PC-3 (cell line): Measurements from ENCODE around the gene TAS1R1. TPM values are rescaled to one million over a fixed set of nuclear protein-coding genes. Genes with fewer than 3 reads are reported as not detected.

Experiments
- ATAC-seq: fragments of 200-7000 bp; cut with Tn5 transposase; 2 replicates; pipeline ENCODE4 v1.9.1; 2020; ENCODE audit warnings: mild to moderate bottlenecking, moderate library complexity
- BruUV-seq: library from RNA; stranded (reverse); fragments of 400-500 nt; replicated peaks from 2 replicates; lab custom pipeline; 2021; lab: Mats Ljungman, UMichigan
- CTCF ChIA-PET: fragments of 300-600 bp; sonication (Branson Sonifier 250); formaldehyde crosslinking; loops from one replicate; lab custom pipeline; 2022; ENCODE audit warnings: antibody characterized with exemption; lab: Charles Lee
- POLR2A ChIA-PET: fragments of 300-600 bp; sonication (Branson Sonifier 250); formaldehyde crosslinking; loops from one replicate; lab custom pipeline; 2022; ENCODE audit warnings: antibody characterized with exemption; ENCODE audit not compliant: unreplicated experiment; lab: Charles Lee
- DNase-seq: peaks from one replicate; pipeline ENCODE4 v3.0.0-alpha.2; 2015
- H2AFZ ChIP-seq: fragments of 300-600 bp; sonication (generic); 2 replicates; pipeline ENCODE4 v1.6.0; 2016; ENCODE audit warnings: antibody characterized with exemption, low read length
- H3F3A ChIP-seq: fragments of 300-600 bp; sonication (generic); one replicate; pipeline ENCODE4 v1.6.0; 2017; ENCODE audit warnings: antibody characterized with exemption, low read length, control low read depth, mild to moderate bottlenecking; ENCODE audit not compliant: unreplicated experiment
- H3K27ac ChIP-seq: fragments of 300-600 bp; sonication (generic); 2 replicates; pipeline ENCODE4 v1.5.1; 2016; ENCODE audit warnings: mild to moderate bottlenecking, low read length
- H3K27me3 ChIP-seq: fragments of 300-600 bp; sonication (generic); 2 replicates; pipeline ENCODE4 v1.6.1; 2016; ENCODE audit warnings: low read length, mixed read lengths
- H3K36me3 ChIP-seq: fragments of 300-600 bp; sonication (generic); 2 replicates; pipeline ENCODE4 v1.6.1; 2016; ENCODE audit warnings: low read depth, mixed run types, low read length, mixed read lengths
- H3K4me1 ChIP-seq: fragments of 300-600 bp; sonication (generic); 2 replicates; pipeline ENCODE4 v1.5.1; 2016; ENCODE audit warnings: low read length; ENCODE audit not compliant: insufficient read depth
- H3K4me2 ChIP-seq: fragments of 300-600 bp; sonication (generic); 2 replicates; pipeline ENCODE4 v1.6.0; 2016; ENCODE audit warnings: low read length
- H3K4me3 ChIP-seq: fragments of 300-600 bp; sonication (generic); 2 replicates; pipeline ENCODE4 v1.5.1; 2016; ENCODE audit warnings: mild to moderate bottlenecking, low read length, mixed read lengths
- H3K79me2 ChIP-seq: fragments of 300-600 bp; sonication (generic); 2 replicates; pipeline ENCODE4 v1.6.1; 2017; ENCODE audit warnings: low read length, mixed read lengths
- H3K9ac ChIP-seq: fragments of 300-600 bp; sonication (generic); 2 replicates; pipeline ENCODE4 v1.6.0; 2016; ENCODE audit warnings: mild to moderate bottlenecking, low read length
- H3K9me2 ChIP-seq: fragments of 300-600 bp; sonication (generic); replicated peaks from 2 replicates; pipeline ENCODE4 v1.6.1; 2016; ENCODE audit warnings: mixed run types, low read length, mixed read lengths
- H3K9me3 ChIP-seq: fragments of 300-600 bp; sonication (generic); 2 replicates; pipeline ENCODE4 v1.6.1; 2016; ENCODE audit warnings: low read length, mixed read lengths
- H4K20me1 ChIP-seq: fragments of 300-600 bp; sonication (generic); 2 replicates; pipeline ENCODE4 v1.6.1; 2016; ENCODE audit warnings: low read length, mixed read lengths
- EZH2 ChIP-seq: fragments of 300-600 bp; sonication (generic); IDR thresholded peaks from one replicate; pipeline ENCODE4 v1.6.1; 2017; ENCODE audit warnings: antibody characterized with exemption, mild to moderate bottlenecking, low read length; ENCODE audit not compliant: unreplicated experiment
- EZH2phosphoT487 ChIP-seq: fragments of 300-600 bp; sonication (generic); IDR thresholded peaks from 2 replicates; pipeline ENCODE4 v1.6.1; 2018; ENCODE audit warnings: mild to moderate bottlenecking, antibody characterized with exemption, low read length, borderline replicate concordance
- intact Hi-C: fragments of 100-400 bp; cut with micrococcal nuclease; formaldehyde crosslinking; loops from 2 replicates; pipeline ENCODE4 v1.9.0; 2023
- total RNA-seq: library from RNA; depleted of rRNA; stranded (reverse); fragments of >200 nt; gene quantifications from 2 replicates; pipeline ENCODE4 v1.2.3, GENCODE V29; 2014
- TF ChIP-seq, protein P1 (sequence below): fragments of 300-600 bp; sonication (generic); conservative IDR thresholded peaks from 2 replicates; pipeline ENCODE4 v1.5.1; 2017; ENCODE audit warnings: antibody characterized with exemption, low read depth, mild to moderate bottlenecking, low read length

The TAS1R1 gene
- total RNA-seq, 1 experiment from 2014 or later = not detected

DNA sequence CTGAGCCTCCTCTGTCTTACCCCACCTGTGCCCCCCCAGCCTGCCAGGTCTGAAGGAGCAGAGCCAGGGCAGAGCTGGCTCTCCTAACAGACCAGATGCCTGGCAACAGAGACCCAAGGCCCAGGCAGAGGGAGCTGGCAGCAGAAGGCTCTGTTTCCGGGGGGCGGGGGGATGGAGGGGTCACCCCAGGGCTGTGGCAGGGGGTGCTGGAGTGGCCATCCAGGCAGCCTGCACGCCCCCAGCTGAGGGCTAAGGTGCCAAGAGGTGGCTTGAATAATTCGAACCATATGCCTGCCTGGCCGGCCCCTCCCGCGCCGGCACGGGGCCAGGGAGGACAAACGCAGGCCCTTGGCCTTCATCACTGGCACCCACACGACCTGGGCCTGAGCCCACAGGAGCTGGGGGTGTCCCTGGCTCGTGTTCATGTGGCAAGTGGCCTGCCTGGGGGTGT is 47.6 kb upstream of the TAS1R1 start:
- no peak for ATAC-seq
- H3K79me2 ChIP-seq = no peaks in the 10 kb centered on the region
- CTCF ChIA-PET = interaction anchor here (0.9 kb wide), 1 partner anchor 16 kb away, joined by 3 read pairs; no protein-coding TSS in a partner anchor

DNA sequence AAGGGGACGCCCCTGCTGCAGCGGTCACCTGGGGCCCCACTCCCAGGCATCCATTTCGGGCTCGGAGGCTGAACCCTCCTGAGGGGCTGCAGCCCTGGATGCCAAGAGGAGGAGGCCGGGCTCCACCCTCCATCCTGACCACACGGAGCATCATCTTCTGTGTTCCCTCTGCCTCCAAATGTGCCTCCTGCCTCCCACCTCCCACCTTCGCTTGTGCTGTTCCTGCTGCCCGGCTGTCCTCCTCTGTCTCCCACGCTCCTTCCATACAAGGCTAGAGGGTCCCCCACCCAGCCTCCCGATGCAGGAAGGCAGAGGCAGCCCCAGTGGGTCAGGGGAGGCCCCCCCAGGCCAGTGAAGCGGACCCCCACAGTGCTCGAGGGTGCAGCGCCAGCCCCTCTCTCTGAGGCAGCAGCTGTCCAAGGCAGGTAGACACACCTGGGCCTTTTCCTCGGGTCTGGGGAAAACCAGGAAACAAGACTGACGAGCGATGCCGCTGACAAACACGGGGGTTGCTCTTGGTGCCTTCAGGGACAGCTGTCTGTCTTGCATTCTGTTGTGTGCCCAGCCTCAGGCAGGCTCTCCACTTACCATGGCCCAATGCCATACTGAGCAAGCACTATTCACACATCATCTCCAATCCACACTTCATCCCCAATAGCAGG is 46.8 kb upstream of the TAS1R1 start:
- Histone ChIP-seq H3K9me2 (no peaks in the 10 kb centered on the region), H3K27ac (no peak overlapping the region)
- intact Hi-C loops = no loop called here

More for the DNA sequence above, 47.6 kb upstream of the TAS1R1 start:
- H3K9me3 ChIP-seq = no peaks in the 10 kb centered on the region
- H3F3A ChIP-seq = no peaks in the 10 kb centered on the region
- no peaks in the 10 kb centered on the region for H3K36me3 ChIP-seq
- no peak overlapping the region for H3K27ac ChIP-seq
- BruUV-seq = no TSS peak
- TF ChIP-seq, protein P1, sequence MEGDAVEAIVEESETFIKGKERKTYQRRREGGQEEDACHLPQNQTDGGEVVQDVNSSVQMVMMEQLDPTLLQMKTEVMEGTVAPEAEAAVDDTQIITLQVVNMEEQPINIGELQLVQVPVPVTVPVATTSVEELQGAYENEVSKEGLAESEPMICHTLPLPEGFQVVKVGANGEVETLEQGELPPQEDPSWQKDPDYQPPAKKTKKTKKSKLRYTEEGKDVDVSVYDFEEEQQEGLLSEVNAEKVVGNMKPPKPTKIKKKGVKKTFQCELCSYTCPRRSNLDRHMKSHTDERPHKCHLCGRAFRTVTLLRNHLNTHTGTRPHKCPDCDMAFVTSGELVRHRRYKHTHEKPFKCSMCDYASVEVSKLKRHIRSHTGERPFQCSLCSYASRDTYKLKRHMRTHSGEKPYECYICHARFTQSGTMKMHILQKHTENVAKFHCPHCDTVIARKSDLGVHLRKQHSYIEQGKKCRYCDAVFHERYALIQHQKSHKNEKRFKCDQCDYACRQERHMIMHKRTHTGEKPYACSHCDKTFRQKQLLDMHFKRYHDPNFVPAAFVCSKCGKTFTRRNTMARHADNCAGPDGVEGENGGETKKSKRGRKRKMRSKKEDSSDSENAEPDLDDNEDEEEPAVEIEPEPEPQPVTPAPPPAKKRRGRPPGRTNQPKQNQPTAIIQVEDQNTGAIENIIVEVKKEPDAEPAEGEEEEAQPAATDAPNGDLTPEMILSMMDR = no peak
- TF ChIP-seq EZH2phosphoT487 = no peak
- no peak for TF ChIP-seq EZH2
- H3K4me2 ChIP-seq = no peak overlapping the region
- no peaks in the 10 kb centered on the region for H3K9me2 ChIP-seq
- no peak for DNase-seq
- H3K4me3 ChIP-seq = no peak overlapping the region
- no peak overlapping the region for H2AFZ ChIP-seq
- no peak overlapping the region for H3K9ac ChIP-seq
- H4K20me1 ChIP-seq = no peaks in the 10 kb centered on the region
- intact Hi-C loops = no loop called here
- POLR2A ChIA-PET = interaction anchor here (0.6 kb wide), 1 partner anchor 72 kb away, joined by 4 read pairs; the partner anchor contains the start of gene ZBTB48
- no peaks in the 10 kb centered on the region for H3K4me1 ChIP-seq
- no peaks in the 10 kb centered on the region for H3K27me3 ChIP-seq

DNA sequence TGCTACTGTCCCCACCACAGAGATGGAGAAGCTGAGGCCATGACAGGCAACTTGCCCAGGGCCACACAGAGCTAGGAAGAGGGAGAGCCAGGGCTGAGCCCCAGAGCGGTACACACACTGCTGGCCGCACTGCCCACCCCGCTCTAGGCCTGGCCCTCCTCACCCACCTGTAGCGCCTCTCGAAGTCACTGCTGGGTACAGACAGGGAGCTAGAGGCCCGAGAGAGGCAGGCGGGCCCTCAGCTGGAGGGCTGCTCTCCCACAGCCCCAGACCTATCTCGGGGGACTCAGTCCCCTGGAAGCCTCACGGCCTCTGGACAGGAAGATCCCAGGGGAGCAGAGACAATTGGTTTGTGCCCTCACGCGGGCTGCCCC is 46.3 kb upstream of the TAS1R1 start:
- Histone ChIP-seq H3K9me2 (no peaks in the 10 kb centered on the region), H3K79me2 (no peaks in the 10 kb centered on the region), H2AFZ (no peak overlapping the region), H3K4me2 (no peak overlapping the region), H3K4me3 (no peak overlapping the region), H3K27me3 (no peaks in the 10 kb centered on the region), H3K9me3 (no peaks in the 10 kb centered on the region), H3K9ac (no peak overlapping the region), H3K4me1 (no peaks in the 10 kb centered on the region), H4K20me1 (no peaks in the 10 kb centered on the region), H3K27ac (no peak overlapping the region), H3F3A (no peaks in the 10 kb centered on the region), H3K36me3 (no peaks in the 10 kb centered on the region)
- DNase-seq = no peak
- ATAC-seq = no peak
- TF ChIP-seq EZH2 (no peak), EZH2phosphoT487 (no peak)
- TF ChIP-seq, protein P1 = no peak
- intact Hi-C loops = no loop called here
- no TSS peak for BruUV-seq
- ChIA-PET POLR2A (no interaction called here), CTCF (no interaction called here)

More for the DNA sequence above, 46.8 kb upstream of the TAS1R1 start:
- Histone ChIP-seq H3K9ac (no peak overlapping the region), H3K4me1 (no peaks in the 10 kb centered on the region), H3K4me3 (no peak overlapping the region), H2AFZ (no peak overlapping the region), H3K36me3 (no peaks in the 10 kb centered on the region), H3K79me2 (no peaks in the 10 kb centered on the region), H3K9me3 (no peaks in the 10 kb centered on the region), H3K27me3 (no peaks in the 10 kb centered on the region), H4K20me1 (no peaks in the 10 kb centered on the region), H3F3A (no peaks in the 10 kb centered on the region), H3K4me2 (no peak overlapping the region)
- ATAC-seq (peak; percentile 27), DNase-seq (no peak)
- ChIA-PET POLR2A (no interaction called here), CTCF (no interaction called here)
- BruUV-seq = no TSS peak
- TF ChIP-seq EZH2phosphoT487 = no peak
- no peak for TF ChIP-seq EZH2
- TF ChIP-seq, protein P1 = no peak
